Measurements from ENCODE around the gene TGFA.

The TGFA gene

DNA sequence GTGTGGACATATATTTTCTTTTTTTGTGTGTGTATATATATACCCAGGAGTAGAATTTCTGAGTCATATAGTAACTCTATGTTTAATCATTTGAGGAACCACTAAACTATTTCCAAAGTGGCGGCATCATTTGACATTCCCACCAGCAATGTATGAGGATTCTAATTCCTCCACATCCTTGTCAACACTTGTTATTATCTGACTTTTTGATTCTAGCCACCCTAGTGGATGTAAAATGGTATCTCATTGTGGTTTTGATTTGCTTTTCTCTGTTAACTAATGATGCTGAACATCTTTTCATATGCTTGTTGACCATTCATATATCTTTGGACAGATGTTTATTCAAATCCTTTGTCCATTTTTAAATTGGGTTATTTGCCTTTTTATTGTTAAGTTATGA is 120.3 kb downstream of the TGFA start:
- H3K9me3 ChIP-seq = no peaks in the 10 kb centered on the region
- no peak overlapping the region for H3K4me3 ChIP-seq (ENCODE audit: low read depth in 1 of 2, low read length in 1 of 2)
- TF ChIP-seq, protein P1, sequence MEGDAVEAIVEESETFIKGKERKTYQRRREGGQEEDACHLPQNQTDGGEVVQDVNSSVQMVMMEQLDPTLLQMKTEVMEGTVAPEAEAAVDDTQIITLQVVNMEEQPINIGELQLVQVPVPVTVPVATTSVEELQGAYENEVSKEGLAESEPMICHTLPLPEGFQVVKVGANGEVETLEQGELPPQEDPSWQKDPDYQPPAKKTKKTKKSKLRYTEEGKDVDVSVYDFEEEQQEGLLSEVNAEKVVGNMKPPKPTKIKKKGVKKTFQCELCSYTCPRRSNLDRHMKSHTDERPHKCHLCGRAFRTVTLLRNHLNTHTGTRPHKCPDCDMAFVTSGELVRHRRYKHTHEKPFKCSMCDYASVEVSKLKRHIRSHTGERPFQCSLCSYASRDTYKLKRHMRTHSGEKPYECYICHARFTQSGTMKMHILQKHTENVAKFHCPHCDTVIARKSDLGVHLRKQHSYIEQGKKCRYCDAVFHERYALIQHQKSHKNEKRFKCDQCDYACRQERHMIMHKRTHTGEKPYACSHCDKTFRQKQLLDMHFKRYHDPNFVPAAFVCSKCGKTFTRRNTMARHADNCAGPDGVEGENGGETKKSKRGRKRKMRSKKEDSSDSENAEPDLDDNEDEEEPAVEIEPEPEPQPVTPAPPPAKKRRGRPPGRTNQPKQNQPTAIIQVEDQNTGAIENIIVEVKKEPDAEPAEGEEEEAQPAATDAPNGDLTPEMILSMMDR (IDR thresholded peaks at IDR 0.05) = no peak
- no peak overlapping the region for H3K27ac ChIP-seq
- H3K27me3 ChIP-seq = peaks cover 17% of the 10 kb centered on the region
- no peaks in the 10 kb centered on the region for H3K36me3 ChIP-seq
- peaks cover 9 to 16% of the 10 kb centered on the region in 2 experiments for H3K4me1 ChIP-seq (ENCODE audit: control insufficient read depth in 1 of 2, insufficient read depth in 1 of 2, low read depth in 1 of 2, low read length in 1 of 2)

DNA sequence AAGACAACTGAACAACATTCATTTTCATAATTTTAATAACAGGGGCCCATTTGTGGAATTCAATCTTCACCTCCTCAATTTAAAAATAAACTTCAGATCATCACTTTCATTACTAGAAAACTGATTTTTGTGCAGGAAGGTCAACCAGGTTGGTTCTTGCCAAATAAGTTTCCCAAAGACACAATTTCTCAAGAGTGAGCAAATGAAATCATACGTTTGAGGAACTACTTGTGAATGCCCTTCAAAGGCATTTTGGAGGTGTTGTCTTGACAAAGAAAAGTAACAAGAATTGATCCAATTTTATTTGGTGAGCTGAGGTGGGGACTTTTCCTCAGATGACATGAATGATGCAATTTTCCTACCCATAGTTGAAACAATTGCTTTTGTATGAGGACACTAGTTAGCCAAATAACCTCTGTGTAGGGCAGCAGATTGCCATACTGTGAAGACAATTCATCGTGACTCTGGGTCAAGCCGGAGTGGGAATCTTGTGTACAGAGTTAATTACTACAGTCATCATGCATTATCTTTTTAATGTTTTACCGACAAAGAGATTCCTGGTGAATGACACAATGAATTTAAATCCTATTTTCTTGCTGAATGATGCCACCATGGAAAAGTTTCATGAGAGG is 121.8 kb downstream of the TGFA start:
- TF ChIP-seq, protein P1 (IDR thresholded peaks at IDR 0.05) = no peak
- H3K9me3 ChIP-seq = no peaks in the 10 kb centered on the region
- H3K4me3 ChIP-seq (ENCODE audit: low read depth in 1 of 2, low read length in 1 of 2) = no peak overlapping the region
- peaks cover 9 to 16% of the 10 kb centered on the region in 2 experiments for H3K4me1 ChIP-seq (ENCODE audit: control insufficient read depth in 1 of 2, insufficient read depth in 1 of 2, low read depth in 1 of 2, low read length in 1 of 2)
- H3K27ac ChIP-seq = peak overlapping the region; percentile 17
- H3K27me3 ChIP-seq = peaks cover 14% of the 10 kb centered on the region
- no peaks in the 10 kb centered on the region for H3K36me3 ChIP-seq

DNA sequence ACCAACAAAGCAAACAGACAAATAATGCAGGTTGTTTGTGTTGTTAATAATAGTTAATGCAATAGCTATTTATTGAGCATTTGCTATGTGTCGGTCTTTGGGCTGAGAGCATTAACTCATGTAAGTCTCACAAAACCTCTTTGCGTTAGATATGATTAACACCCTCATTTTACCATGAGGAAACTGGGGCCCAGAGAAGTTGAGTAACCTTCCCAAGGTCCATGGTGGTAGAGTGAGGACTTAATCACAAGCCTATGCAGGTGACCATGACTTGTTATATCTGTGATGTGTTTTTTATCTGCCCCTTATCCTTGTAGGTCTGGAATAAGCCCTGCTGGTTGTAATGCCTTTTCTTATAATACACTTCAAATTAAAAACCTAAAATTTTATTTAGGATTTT is 127.3 kb downstream of the TGFA start:
- H3K27me3 ChIP-seq = peaks cover 5% of the 10 kb centered on the region
- no peaks in the 10 kb centered on the region for H3K9me3 ChIP-seq
- H3K36me3 ChIP-seq = no peaks in the 10 kb centered on the region
- TF ChIP-seq, protein P1 (IDR thresholded peaks at IDR 0.05) = no peak
- H3K27ac ChIP-seq = no peak overlapping the region
- no peak overlapping the region for H3K4me3 ChIP-seq (ENCODE audit: low read depth in 1 of 2, low read length in 1 of 2)
- H3K4me1 ChIP-seq (ENCODE audit: control insufficient read depth in 1 of 2, insufficient read depth in 1 of 2, low read depth in 1 of 2, low read length in 1 of 2) = no peaks in the 10 kb centered on the region

DNA sequence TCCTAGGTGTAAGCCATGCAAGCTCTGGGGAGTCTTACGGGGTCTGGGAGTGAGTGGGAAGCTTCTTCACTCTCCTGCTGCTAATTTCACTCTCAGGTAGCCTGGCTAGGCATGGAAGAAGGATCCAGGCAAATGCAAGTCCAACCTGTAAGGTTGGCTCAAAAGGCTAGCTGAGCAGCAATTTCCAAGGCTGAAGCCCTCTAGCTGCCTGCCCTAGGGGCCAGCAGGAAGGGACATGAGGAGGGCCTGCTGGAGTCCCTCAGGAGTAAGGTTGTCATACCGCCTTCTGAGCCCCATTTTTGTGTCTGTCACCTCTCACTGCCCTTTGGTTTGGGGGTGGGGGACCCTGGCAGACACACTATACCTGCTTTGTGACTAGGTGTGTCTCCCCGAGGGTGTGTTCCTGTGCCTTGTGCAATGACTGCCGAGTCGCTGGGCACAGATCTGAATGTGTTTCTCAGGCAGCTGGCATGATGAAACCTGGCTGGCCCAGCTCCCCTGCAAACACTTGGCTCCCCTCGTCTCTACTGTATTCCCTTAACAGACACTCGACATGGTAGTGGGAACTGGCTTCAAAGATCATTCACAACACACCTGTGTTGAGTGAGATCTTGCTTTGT is 127.8 kb downstream of the TGFA start:
- TF ChIP-seq, protein P1 (IDR thresholded peaks at IDR 0.05) = no peak
- Histone ChIP-seq H3K27ac (no peak overlapping the region), H3K4me1 (ENCODE audit: control insufficient read depth in 1 of 2, insufficient read depth in 1 of 2, low read depth in 1 of 2, low read length in 1 of 2) (no peaks in the 10 kb centered on the region), H3K4me3 (ENCODE audit: low read depth in 1 of 2, low read length in 1 of 2) (no peak overlapping the region), H3K9me3 (no peaks in the 10 kb centered on the region), H3K36me3 (no peaks in the 10 kb centered on the region), H3K27me3 (peaks cover 5% of the 10 kb centered on the region)

DNA sequence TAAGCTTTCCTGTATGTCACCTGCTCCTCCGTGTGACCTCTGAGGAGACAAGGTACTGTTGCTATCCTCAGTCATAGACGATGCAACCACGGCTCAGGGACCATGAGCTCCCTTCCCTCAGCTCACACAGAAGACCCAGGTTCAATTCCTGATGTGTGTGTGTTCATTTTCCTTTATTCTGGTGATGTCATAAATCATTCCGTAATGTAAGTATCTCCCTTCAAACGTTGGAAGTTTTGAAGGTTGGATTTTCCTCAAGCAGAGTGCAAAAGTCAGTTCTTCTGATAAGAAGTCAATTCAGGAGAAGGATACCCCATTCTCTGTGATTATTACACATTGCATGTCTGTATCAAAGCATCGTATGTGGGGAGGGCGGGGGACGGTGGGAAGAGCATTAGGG is 132.9 kb downstream of the TGFA start:
- Histone ChIP-seq H3K27ac (no peak overlapping the region), H3K4me1 (ENCODE audit: control insufficient read depth in 1 of 2, insufficient read depth in 1 of 2, low read depth in 1 of 2, low read length in 1 of 2) (no peaks in the 10 kb centered on the region), H3K36me3 (no peaks in the 10 kb centered on the region), H3K27me3 (peaks cover 10% of the 10 kb centered on the region), H3K4me3 (ENCODE audit: low read depth in 1 of 2, low read length in 1 of 2) (no peak overlapping the region), H3K9me3 (no peaks in the 10 kb centered on the region)
- TF ChIP-seq, protein P1 (IDR thresholded peaks at IDR 0.05) = no peak

Measured in neutrophil (primary cell).